PC-3 (cell line): ENCODE results near the gene KERA. TPM values are rescaled to one million over a fixed set of nuclear protein-coding genes. Genes with fewer than 3 reads are reported as not detected.

Source experiments
- ATAC-seq: fragments of 200-7000 bp; cut with Tn5 transposase; 2 replicates; pipeline ENCODE4 v1.9.1; 2020; ENCODE audit warnings: mild to moderate bottlenecking, moderate library complexity
- BruUV-seq: library from RNA; stranded (reverse); fragments of 400-500 nt; replicated peaks from 2 replicates; lab custom pipeline; 2021; lab: Mats Ljungman, UMichigan
- CTCF ChIA-PET: fragments of 300-600 bp; sonication (Branson Sonifier 250); formaldehyde crosslinking; loops from one replicate; lab custom pipeline; 2022; ENCODE audit warnings: antibody characterized with exemption; lab: Charles Lee
- POLR2A ChIA-PET: fragments of 300-600 bp; sonication (Branson Sonifier 250); formaldehyde crosslinking; loops from one replicate; lab custom pipeline; 2022; ENCODE audit warnings: antibody characterized with exemption; ENCODE audit not compliant: unreplicated experiment; lab: Charles Lee
- DNase-seq: peaks from one replicate; pipeline ENCODE4 v3.0.0-alpha.2; 2015
- H2AFZ ChIP-seq: fragments of 300-600 bp; sonication (generic); 2 replicates; pipeline ENCODE4 v1.6.0; 2016; ENCODE audit warnings: antibody characterized with exemption, low read length
- H3F3A ChIP-seq: fragments of 300-600 bp; sonication (generic); one replicate; pipeline ENCODE4 v1.6.0; 2017; ENCODE audit warnings: antibody characterized with exemption, low read length, control low read depth, mild to moderate bottlenecking; ENCODE audit not compliant: unreplicated experiment
- H3K27ac ChIP-seq: fragments of 300-600 bp; sonication (generic); 2 replicates; pipeline ENCODE4 v1.5.1; 2016; ENCODE audit warnings: mild to moderate bottlenecking, low read length
- H3K27me3 ChIP-seq: fragments of 300-600 bp; sonication (generic); 2 replicates; pipeline ENCODE4 v1.6.1; 2016; ENCODE audit warnings: low read length, mixed read lengths
- H3K36me3 ChIP-seq: fragments of 300-600 bp; sonication (generic); 2 replicates; pipeline ENCODE4 v1.6.1; 2016; ENCODE audit warnings: low read depth, mixed run types, low read length, mixed read lengths
- H3K4me1 ChIP-seq: fragments of 300-600 bp; sonication (generic); 2 replicates; pipeline ENCODE4 v1.5.1; 2016; ENCODE audit warnings: low read length; ENCODE audit not compliant: insufficient read depth
- H3K4me2 ChIP-seq: fragments of 300-600 bp; sonication (generic); 2 replicates; pipeline ENCODE4 v1.6.0; 2016; ENCODE audit warnings: low read length
- H3K4me3 ChIP-seq: fragments of 300-600 bp; sonication (generic); 2 replicates; pipeline ENCODE4 v1.5.1; 2016; ENCODE audit warnings: mild to moderate bottlenecking, low read length, mixed read lengths
- H3K79me2 ChIP-seq: fragments of 300-600 bp; sonication (generic); 2 replicates; pipeline ENCODE4 v1.6.1; 2017; ENCODE audit warnings: low read length, mixed read lengths
- H3K9ac ChIP-seq: fragments of 300-600 bp; sonication (generic); 2 replicates; pipeline ENCODE4 v1.6.0; 2016; ENCODE audit warnings: mild to moderate bottlenecking, low read length
- H3K9me2 ChIP-seq: fragments of 300-600 bp; sonication (generic); replicated peaks from 2 replicates; pipeline ENCODE4 v1.6.1; 2016; ENCODE audit warnings: mixed run types, low read length, mixed read lengths
- H3K9me3 ChIP-seq: fragments of 300-600 bp; sonication (generic); 2 replicates; pipeline ENCODE4 v1.6.1; 2016; ENCODE audit warnings: low read length, mixed read lengths
- H4K20me1 ChIP-seq: fragments of 300-600 bp; sonication (generic); 2 replicates; pipeline ENCODE4 v1.6.1; 2016; ENCODE audit warnings: low read length, mixed read lengths
- EZH2 ChIP-seq: fragments of 300-600 bp; sonication (generic); IDR thresholded peaks from one replicate; pipeline ENCODE4 v1.6.1; 2017; ENCODE audit warnings: antibody characterized with exemption, mild to moderate bottlenecking, low read length; ENCODE audit not compliant: unreplicated experiment
- EZH2phosphoT487 ChIP-seq: fragments of 300-600 bp; sonication (generic); IDR thresholded peaks from 2 replicates; pipeline ENCODE4 v1.6.1; 2018; ENCODE audit warnings: mild to moderate bottlenecking, antibody characterized with exemption, low read length, borderline replicate concordance
- intact Hi-C: fragments of 100-400 bp; cut with micrococcal nuclease; formaldehyde crosslinking; loops from 2 replicates; pipeline ENCODE4 v1.9.0; 2023
- total RNA-seq: library from RNA; depleted of rRNA; stranded (reverse); fragments of >200 nt; gene quantifications from 2 replicates; pipeline ENCODE4 v1.2.3, GENCODE V29; 2014
- TF ChIP-seq, protein P1 (sequence below): fragments of 300-600 bp; sonication (generic); conservative IDR thresholded peaks from 2 replicates; pipeline ENCODE4 v1.5.1; 2017; ENCODE audit warnings: antibody characterized with exemption, low read depth, mild to moderate bottlenecking, low read length

The KERA gene
- total RNA-seq, 1 experiment from 2014 or later: not detected

DNA sequence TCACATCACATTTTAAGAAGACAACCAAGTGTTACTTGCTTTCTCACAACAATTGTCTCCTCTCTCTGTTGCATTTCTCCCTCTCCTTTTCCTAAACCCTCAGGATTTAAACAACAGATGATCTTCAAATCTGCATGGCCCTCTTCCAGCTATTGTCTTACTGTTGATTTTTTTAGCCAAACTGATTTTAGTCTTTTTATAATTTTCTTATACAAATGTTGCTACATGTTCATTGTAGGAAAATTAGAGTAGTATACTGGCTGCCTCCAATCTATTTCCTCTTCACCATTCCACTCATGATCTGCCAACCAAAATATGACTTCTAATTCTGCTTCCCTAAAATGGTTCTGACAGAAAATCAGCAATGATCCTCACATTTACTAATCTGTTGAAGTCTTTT is 1.4 kb upstream of the KERA start:
- no peaks in the 10 kb centered on the region for H3F3A ChIP-seq
- H3K79me2 ChIP-seq: no peaks in the 10 kb centered on the region
- H3K36me3 ChIP-seq: no peaks in the 10 kb centered on the region
- H3K9ac ChIP-seq: no peak overlapping the region
- no peak overlapping the region for H3K4me3 ChIP-seq
- no peaks in the 10 kb centered on the region for H4K20me1 ChIP-seq
- BruUV-seq: no TSS peak
- no peak overlapping the region for H2AFZ ChIP-seq
- DNase-seq (no peak), ATAC-seq (no peak)
- H3K4me1 ChIP-seq: no peaks in the 10 kb centered on the region
- no peak overlapping the region for H3K4me2 ChIP-seq
- TF ChIP-seq, protein P1, sequence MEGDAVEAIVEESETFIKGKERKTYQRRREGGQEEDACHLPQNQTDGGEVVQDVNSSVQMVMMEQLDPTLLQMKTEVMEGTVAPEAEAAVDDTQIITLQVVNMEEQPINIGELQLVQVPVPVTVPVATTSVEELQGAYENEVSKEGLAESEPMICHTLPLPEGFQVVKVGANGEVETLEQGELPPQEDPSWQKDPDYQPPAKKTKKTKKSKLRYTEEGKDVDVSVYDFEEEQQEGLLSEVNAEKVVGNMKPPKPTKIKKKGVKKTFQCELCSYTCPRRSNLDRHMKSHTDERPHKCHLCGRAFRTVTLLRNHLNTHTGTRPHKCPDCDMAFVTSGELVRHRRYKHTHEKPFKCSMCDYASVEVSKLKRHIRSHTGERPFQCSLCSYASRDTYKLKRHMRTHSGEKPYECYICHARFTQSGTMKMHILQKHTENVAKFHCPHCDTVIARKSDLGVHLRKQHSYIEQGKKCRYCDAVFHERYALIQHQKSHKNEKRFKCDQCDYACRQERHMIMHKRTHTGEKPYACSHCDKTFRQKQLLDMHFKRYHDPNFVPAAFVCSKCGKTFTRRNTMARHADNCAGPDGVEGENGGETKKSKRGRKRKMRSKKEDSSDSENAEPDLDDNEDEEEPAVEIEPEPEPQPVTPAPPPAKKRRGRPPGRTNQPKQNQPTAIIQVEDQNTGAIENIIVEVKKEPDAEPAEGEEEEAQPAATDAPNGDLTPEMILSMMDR: no peak
- no peak overlapping the region for H3K27ac ChIP-seq
- H3K9me2 ChIP-seq: no peaks in the 10 kb centered on the region
- no peaks in the 10 kb centered on the region for H3K9me3 ChIP-seq
- intact Hi-C loops: no loop called here
- no peaks in the 10 kb centered on the region for H3K27me3 ChIP-seq
- ChIA-PET CTCF (no interaction called here), POLR2A (no interaction called here)

DNA sequence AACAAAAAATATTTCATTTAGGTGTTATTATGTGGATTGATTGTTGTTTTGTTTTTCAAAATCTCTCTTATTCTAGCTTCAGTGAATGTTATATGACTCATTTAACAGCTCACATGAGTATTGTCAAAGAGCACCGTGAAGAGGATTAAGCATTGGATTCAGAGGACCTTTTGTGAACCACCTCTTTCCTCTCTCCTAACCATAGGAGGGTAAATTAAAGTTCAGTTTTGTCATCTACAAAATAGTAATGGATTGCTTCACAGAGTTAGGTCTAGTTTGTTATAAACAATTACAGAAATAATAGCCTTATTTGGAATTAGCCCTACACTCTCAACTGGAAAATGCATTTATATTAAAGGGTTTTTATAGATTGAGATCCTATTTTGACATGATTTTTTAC is 962 bp upstream of the KERA start:
- Histone ChIP-seq H3K9ac (no peak overlapping the region), H3K36me3 (no peaks in the 10 kb centered on the region), H3K79me2 (no peaks in the 10 kb centered on the region), H3K27me3 (no peaks in the 10 kb centered on the region), H3K9me2 (no peaks in the 10 kb centered on the region), H3F3A (no peaks in the 10 kb centered on the region), H3K27ac (no peak overlapping the region), H3K9me3 (no peaks in the 10 kb centered on the region), H3K4me1 (no peaks in the 10 kb centered on the region), H3K4me2 (no peak overlapping the region), H2AFZ (no peak overlapping the region), H4K20me1 (no peaks in the 10 kb centered on the region), H3K4me3 (no peak overlapping the region)
- ChIA-PET POLR2A (no interaction called here), CTCF (no interaction called here)
- intact Hi-C loops: no loop called here
- no TSS peak for BruUV-seq
- TF ChIP-seq EZH2phosphoT487 (no peak), EZH2 (no peak)
- TF ChIP-seq, protein P1: no peak
- ATAC-seq (no peak), DNase-seq (no peak)

DNA sequence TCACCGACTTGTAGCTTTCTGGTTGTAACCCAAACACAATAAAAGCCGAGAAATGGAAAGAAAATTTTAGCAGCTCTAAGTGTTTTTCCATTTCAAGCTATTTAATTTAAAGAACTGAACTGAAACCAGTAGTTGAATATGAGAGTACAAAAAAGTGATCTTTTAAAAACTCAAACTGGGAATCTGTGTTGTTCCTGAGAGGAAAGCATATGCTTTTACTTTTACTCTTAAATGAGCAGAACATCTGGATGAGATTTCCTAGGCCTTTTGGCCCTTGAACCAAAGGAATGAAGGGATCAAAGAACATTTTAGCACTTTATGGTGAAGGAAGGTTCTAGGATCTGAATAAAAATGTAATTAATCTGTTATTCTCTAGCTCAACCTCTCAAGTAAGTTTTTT is 1.3 kb downstream of the KERA start:
- Histone ChIP-seq H3K79me2 (no peaks in the 10 kb centered on the region), H3K9me2 (no peaks in the 10 kb centered on the region), H3K36me3 (no peaks in the 10 kb centered on the region), H3K4me2 (no peak overlapping the region), H3K4me1 (no peaks in the 10 kb centered on the region), H3K27me3 (no peaks in the 10 kb centered on the region), H2AFZ (no peak overlapping the region), H4K20me1 (no peaks in the 10 kb centered on the region), H3K27ac (no peak overlapping the region), H3K9ac (no peak overlapping the region), H3K9me3 (no peaks in the 10 kb centered on the region), H3K4me3 (no peak overlapping the region), H3F3A (no peaks in the 10 kb centered on the region)
- BruUV-seq: no TSS peak
- ChIA-PET CTCF (no interaction called here), POLR2A (no interaction called here)
- DNase-seq: no peak
- no peak for ATAC-seq
- TF ChIP-seq EZH2 (no peak), EZH2phosphoT487 (no peak)
- TF ChIP-seq, protein P1: no peak
- intact Hi-C loops: no loop called here
